HFFc6 (cell line): Measurements from ENCODE around the gene CD28. TPM values are rescaled to one million over a fixed set of nuclear protein-coding genes. Genes with fewer than 3 reads are reported as not detected.

ENCODE experiments used
- DNase-seq: peaks from one replicate; pipeline ENCODE4 v3.0.0-alpha.2; 2018
- H3K27ac Mint-ChIP-seq: 2 replicates; pipeline ENCODE4 v1.8.0; 2020; ENCODE audit warnings: mild to moderate bottlenecking, mixed read lengths
- H3K27me3 Mint-ChIP-seq: 2 replicates; pipeline ENCODE4 v1.8.0; 2021; ENCODE audit warnings: mild to moderate bottlenecking, moderate library complexity, mixed read lengths; ENCODE audit not compliant: insufficient read depth
- H3K36me3 Mint-ChIP-seq: 2 replicates; pipeline ENCODE4 v1.8.0; 2021; ENCODE audit warnings: low read depth, mixed read lengths
- H3K4me1 Mint-ChIP-seq: 2 replicates; pipeline ENCODE4 v1.8.0; 2020; ENCODE audit warnings: low read depth, mixed read lengths
- H3K4me3 Mint-ChIP-seq: 2 replicates; pipeline ENCODE4 v1.8.0; 2020; ENCODE audit warnings: mild to moderate bottlenecking, moderate library complexity, mixed read lengths
- H3K9me3 Mint-ChIP-seq: 2 replicates; pipeline ENCODE4 v1.8.0; 2020; ENCODE audit warnings: mild to moderate bottlenecking, mixed read lengths
- CTCF ChIP-seq: fragments of 200-600 bp; sonication (generic); IDR thresholded peaks from 2 replicates; pipeline ENCODE4 v1.5.0; 2021; ENCODE audit warnings: antibody characterized with exemption, mild to moderate bottlenecking
- total RNA-seq, 6 experiments: library from RNA; stranded (reverse); fragmentation: NEBNext Ultra II Directional; extraction: Animal tissue kit (Norgen Biotek cat#: 25700); gene quantifications; 2 replicates in 1 of 6; 3 replicates in 5 of 6; pipeline ENCODE4 v1.2.3, GENCODE V29; 2021

CD28 gene
- total RNA-seq, 6 experiments from 2014 or later: not detected

DNA sequence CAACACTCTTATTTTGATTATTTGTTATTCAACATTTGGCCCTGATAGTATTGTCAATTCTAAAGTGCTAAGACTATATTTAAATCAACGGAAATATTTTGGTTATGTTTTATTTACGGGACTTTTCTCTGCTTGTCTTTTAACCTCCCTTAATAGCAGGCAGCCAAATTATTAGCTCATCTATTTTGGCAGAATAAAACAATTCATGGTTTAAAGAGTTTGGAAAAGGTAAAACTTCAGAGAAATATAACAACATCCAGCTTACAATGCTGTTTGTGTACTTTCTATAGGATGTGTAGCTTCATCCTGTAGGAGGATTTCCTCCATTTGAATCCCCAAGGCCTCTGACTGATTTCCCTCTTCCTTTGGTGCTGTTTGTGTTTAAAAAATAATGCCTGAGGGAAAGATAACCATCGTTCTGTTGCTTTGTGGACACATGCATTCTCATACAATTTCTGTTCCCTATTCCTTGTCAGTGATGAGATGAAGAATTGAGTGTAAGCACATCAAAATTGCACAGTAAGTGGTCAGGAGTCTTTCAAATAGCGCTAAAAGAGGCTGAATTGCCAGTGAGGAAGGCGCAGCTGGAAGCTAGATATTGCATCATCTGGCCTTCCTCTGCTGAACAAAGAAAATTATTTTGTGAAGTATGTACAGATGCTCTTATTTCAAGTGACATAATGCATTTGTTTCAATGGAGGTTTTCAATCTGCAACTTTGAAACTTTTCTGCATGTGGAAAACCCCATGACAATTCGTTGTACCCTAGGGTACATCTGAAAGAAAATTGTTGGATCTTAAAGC lies 80.3 kb downstream of the CD28 start:
- DNase-seq: no peak
- no peaks in the 10 kb centered on the region for H3K36me3 Mint-ChIP-seq

GRCh38 chr2:203787979-203788378 lies 81.5 kb downstream of the CD28 start:
- Mint-ChIP-seq H3K27me3 (no peaks in the 10 kb centered on the region; the same call in 1 of the 2 replicates), H3K4me1 (peaks cover 49% of the 10 kb centered on the region), H3K36me3 (no peaks in the 10 kb centered on the region), H3K27ac (no peak overlapping the region), H3K9me3 (no peaks in the 10 kb centered on the region), H3K4me3 (no peak overlapping the region)
- TF ChIP-seq CTCF: no peak
- DNase-seq: no peak

More for the DNA sequence above, 80.3 kb downstream of the CD28 start:
- Mint-ChIP-seq H3K4me1 (peaks cover 61% of the 10 kb centered on the region), H3K27ac (peak overlapping the region; percentile 44), H3K4me3 (no peak overlapping the region), H3K9me3 (no peaks in the 10 kb centered on the region), H3K27me3 (no peaks in the 10 kb centered on the region; the same call in 1 of the 2 replicates)
- no peak for TF ChIP-seq CTCF

Other genes with a start within 250 kb of the CD28 start
- gene RAPH1, start 171.3 kb upstream of the CD28 start, total RNA-seq: 10 to 100 TPM; 40.9 to 49.5 (median 46.9) TPM
- gene CTLA4, start 161.1 kb downstream of the CD28 start, total RNA-seq: not detected
- gene ICOS, start 230.1 kb downstream of the CD28 start, total RNA-seq: not detected